Endothelial cell of umbilical vein (primary cell): ENCODE results near the gene CLIC5. TPM values are rescaled to one million over a fixed set of nuclear protein-coding genes. Genes with fewer than 3 reads are reported as not detected.

Experiments used
- BruUV-seq: library from RNA; stranded (reverse); fragments of 400-500 nt; replicated peaks from 2 replicates; lab custom pipeline; 2021; lab: Mats Ljungman, UMichigan
- CTCF ChIA-PET: fragments of 300-600, 350-600 bp; sonication (Branson Sonifier 250); formaldehyde crosslinking; loops from one replicate; lab custom pipeline; 2021; ENCODE audit warnings: antibody characterized with exemption, inconsistent platforms; lab: Charles Lee
- POLR2A ChIA-PET: fragments of 300-600, 350-600 bp; sonication (Branson Sonifier 250); formaldehyde crosslinking; loops from one replicate; lab custom pipeline; 2021; ENCODE audit warnings: antibody characterized with exemption, inconsistent platforms; lab: Charles Lee
- DNase-seq: peaks from one replicate; pipeline ENCODE4 v3.0.0-alpha.2; 2011; ENCODE audit warnings: low read depth, low spot score
- FAIRE-seq: peaks from 2 replicates; lab custom pipeline; 2011; peaks lifted over from hg19 to GRCh38; lab: Jason Lieb, UNC
- H2AFZ ChIP-seq: 2 replicates; pipeline ENCODE4 v1.6.0; 2012; ENCODE audit warnings: low read depth, low read length, control low read depth, inconsistent platforms
- H3K27ac ChIP-seq: 2 replicates; pipeline ENCODE4 v1.5.1; 2011; ENCODE audit warnings: low read depth, mild to moderate bottlenecking, control low read depth, low read length, moderate library complexity; ENCODE audit not compliant: insufficient read depth
- H3K27me3 ChIP-seq, 2 experiments: 2 replicates each; pipeline versions ENCODE4 v1.6.0 to v1.6.1; 2011; ENCODE audit warnings: low read length in 2 of 2, mixed read lengths in 1 of 2; ENCODE audit not compliant: control insufficient read depth in 2 of 2, insufficient read depth in 2 of 2
- H3K36me3 ChIP-seq, 2 experiments: 2 replicates in 1 of 2; 3 replicates in 1 of 2; pipeline ENCODE4 v1.5.1; 2011; ENCODE audit warnings: low read length in 2 of 2, mild to moderate bottlenecking in 1 of 2, moderate library complexity in 1 of 2; ENCODE audit not compliant: control insufficient read depth in 2 of 2, insufficient read depth in 2 of 2; ENCODE audit errors: extremely low read depth in 1 of 2
- H3K4me1 ChIP-seq: 3 replicates; pipeline ENCODE4 v1.5.1; 2011; ENCODE audit warnings: mild to moderate bottlenecking, low read length; ENCODE audit not compliant: control insufficient read depth, insufficient read depth; ENCODE audit errors: extremely low read depth
- H3K4me2 ChIP-seq: 2 replicates; pipeline ENCODE4 v1.6.1; 2011; ENCODE audit warnings: low read length, control low read depth, mixed read lengths; ENCODE audit not compliant: insufficient read depth
- H3K4me3 ChIP-seq, 3 experiments: fragments of 200-600 bp in 1 of 3; sonication (generic), shearing (Covaris generic) in 1 of 3; replicated peaks in 1 of 3; 2 replicates each; pipeline ENCODE4 v1.5.1; 2011 to 2016; ENCODE audit warnings: control low read depth in 3 of 3, low read length in 3 of 3, mild to moderate bottlenecking in 2 of 3, inconsistent platforms in 1 of 3, low read depth in 1 of 3, moderate library complexity in 1 of 3; ENCODE audit not compliant: insufficient read depth in 1 of 3
- H3K79me2 ChIP-seq: 2 replicates; pipeline ENCODE4 v1.6.0; 2012; ENCODE audit warnings: low read length, inconsistent platforms; ENCODE audit not compliant: control insufficient read depth, insufficient read depth
- H3K9ac ChIP-seq: replicated peaks from 2 replicates; pipeline ENCODE3; 2011; ENCODE audit warnings: low read length, control low read depth; ENCODE audit not compliant: insufficient read depth; ENCODE audit errors: extremely low read depth
- H3K9me1 ChIP-seq: replicated peaks from 3 replicates; pipeline ENCODE4 v1.6.0; 2011; ENCODE audit warnings: mild to moderate bottlenecking, low read length; ENCODE audit not compliant: control insufficient read depth, insufficient read depth; ENCODE audit errors: extremely low read depth
- H3K9me3 ChIP-seq: replicated peaks from 2 replicates; pipeline ENCODE4 v1.5.1; 2012; ENCODE audit warnings: low read length, inconsistent platforms; ENCODE audit not compliant: control insufficient read depth, insufficient read depth
- H4K20me1 ChIP-seq: replicated peaks from 2 replicates; pipeline ENCODE3; 2011; ENCODE audit warnings: mild to moderate bottlenecking, low read length; ENCODE audit not compliant: control insufficient read depth, insufficient read depth; ENCODE audit errors: extremely low read depth
- CTCF ChIP-seq, 2 donors: IDR thresholded peaks; 1 replicate in 1 of 2; 2 replicates in 1 of 2; pipeline ENCODE4 v1.5.1; 2011; ENCODE audit warnings: low read length in 2 of 2, mild to moderate bottlenecking in 2 of 2, moderate library complexity in 2 of 2, control low read depth in 1 of 2, inconsistent platforms in 1 of 2, low read depth in 1 of 2; ENCODE audit not compliant: insufficient read depth in 1 of 2; ENCODE audit errors: extremely low read depth in 1 of 2
- EZH2 ChIP-seq: IDR thresholded peaks from 2 replicates; pipeline ENCODE4 v1.6.1; 2012; ENCODE audit warnings: borderline replicate concordance, low read depth, mild to moderate bottlenecking, moderate library complexity, low read length, inconsistent platforms; ENCODE audit not compliant: severe bottlenecking
- FOS ChIP-seq: IDR thresholded peaks from 2 replicates; pipeline ENCODE4 v1.6.1; 2011; ENCODE audit warnings: mild to moderate bottlenecking, low read length, moderate library complexity, borderline replicate concordance; ENCODE audit not compliant: insufficient read depth
- GATA2 ChIP-seq: IDR thresholded peaks from 2 replicates; pipeline ENCODE4 v1.7.0; 2011; ENCODE audit warnings: low read depth, mild to moderate bottlenecking, moderate library complexity, mixed read lengths, low read length; ENCODE audit not compliant: insufficient read length, insufficient read depth
- JUN ChIP-seq: IDR thresholded peaks from 2 replicates; pipeline ENCODE4 v1.6.1; 2011; ENCODE audit warnings: borderline replicate concordance, low read depth; ENCODE audit not compliant: insufficient read length, insufficient read depth
- MAX ChIP-seq: IDR thresholded peaks from 2 replicates; pipeline ENCODE4 v1.6.1; 2011; ENCODE audit not compliant: insufficient read depth, insufficient read length
- MYC ChIP-seq: IDR thresholded peaks from one replicate; pipeline ENCODE4 v1.6.1; 2011; ENCODE audit warnings: mild to moderate bottlenecking, low read depth, low read length
- POLR2A ChIP-seq: IDR thresholded peaks from 2 replicates; pipeline ENCODE4 v1.6.1; 2012; ENCODE audit warnings: low read depth, mild to moderate bottlenecking, control low read depth, low read length
- POLR2AphosphoS5 ChIP-seq: IDR thresholded peaks from 2 replicates; pipeline ENCODE4 v1.6.1; 2012; ENCODE audit warnings: low read depth, mild to moderate bottlenecking, control low read depth, low read length, moderate library complexity; ENCODE audit not compliant: insufficient read depth
- dilution Hi-C: fragments of 300-500 bp; cut with MboI; formaldehyde crosslinking; loops from one replicate; pipeline ENCODE4 v1.15.0; 2019; ENCODE audit warnings: low sequenced_read_pairs; ENCODE audit not compliant: extremely low pct_ligation_motif_present
- intact Hi-C: fragments of 100-400 bp; cut with micrococcal nuclease; formaldehyde crosslinking; loops from one replicate; pipeline ENCODE4 v1.10.0; 2022
- polyA plus RNA-seq, 4 experiments: library from polyadenylated mRNA; depleted of rRNA in 3 of 4; stranded (reverse) in 3 of 4; unstranded in 1 of 4; fragments of >200 nt; gene quantifications; 2 replicates each; pipeline versions ENCODE4 v1.2.1 to v1.2.3, GENCODE V29; 2011 to 2012; ENCODE audit warnings: missing spikeins in 1 of 4
- total RNA-seq: library from RNA; stranded (reverse); gene quantifications from 2 replicates; pipeline ENCODE4 v1.2.3, GENCODE V29; 2021

The CLIC5 gene
- total and polyA plus RNA-seq, 2 donors (not counting 3 experiments of a cell fraction or from before 2014, with no cell fraction given) = 0.07 TPM; not detected in 1

GRCh38 chr6:45986746-45987274 lies 28.9 kb downstream of the CLIC5 start:
- H3K9me3 ChIP-seq = no peaks in the 10 kb centered on the region
- H3K4me3 ChIP-seq = no peak overlapping the region
- no peaks in the 10 kb centered on the region for H3K4me1 ChIP-seq
- intact Hi-C loops = no loop called here
- dilution Hi-C loops = no loop called here
- no peak overlapping the region for H3K27ac ChIP-seq
- TF ChIP-seq GATA2 (no peak), MAX (no peak), MYC (no peak), CTCF (IDR thresholded peaks at IDR 0.05; ENCODE audit: extremely low read depth in 1 of 2, insufficient read depth in 1 of 2, low read depth in 1 of 2, low read length in 2 of 2) (no peak), EZH2 (no peak), POLR2A (no peak), FOS (no peak), JUN (no peak), POLR2AphosphoS5 (no peak)
- no peaks in the 10 kb centered on the region for H3K9me1 ChIP-seq
- no peak overlapping the region for H3K4me2 ChIP-seq
- DNase-seq = no peak
- no peak for FAIRE-seq
- H3K9ac ChIP-seq = no peak overlapping the region
- H3K79me2 ChIP-seq = no peaks in the 10 kb centered on the region
- H3K27me3 ChIP-seq = peaks cover 0 to 2% of the 10 kb centered on the region in 2 experiments
- no TSS peak for BruUV-seq
- POLR2A ChIA-PET = no interaction called here
- H4K20me1 ChIP-seq = no peaks in the 10 kb centered on the region
- CTCF ChIA-PET = no interaction called here
- H3K36me3 ChIP-seq = no peaks in the 10 kb centered on the region
- H2AFZ ChIP-seq = no peak overlapping the region
